GM12864 (cell line): ENCODE results near the gene ATP13A5.

ENCODE experiments used
- DNase-seq: peaks from one replicate; pipeline ENCODE4 v3.0.0-alpha.2; 2011; ENCODE audit warnings: low read depth
- H3K4me3 ChIP-seq: 2 replicates; pipeline ENCODE4 v1.5.1; 2011; ENCODE audit warnings: mild to moderate bottlenecking, low read depth, low read length, control low read depth
- TF ChIP-seq, protein P1 (sequence below): IDR thresholded peaks from 2 replicates; pipeline ENCODE4 v1.5.1; 2011; ENCODE audit warnings: low read depth, mild to moderate bottlenecking, moderate library complexity, low read length, control low read depth, inconsistent platforms; ENCODE audit errors: missing control alignments

ATP13A5 gene

DNA sequence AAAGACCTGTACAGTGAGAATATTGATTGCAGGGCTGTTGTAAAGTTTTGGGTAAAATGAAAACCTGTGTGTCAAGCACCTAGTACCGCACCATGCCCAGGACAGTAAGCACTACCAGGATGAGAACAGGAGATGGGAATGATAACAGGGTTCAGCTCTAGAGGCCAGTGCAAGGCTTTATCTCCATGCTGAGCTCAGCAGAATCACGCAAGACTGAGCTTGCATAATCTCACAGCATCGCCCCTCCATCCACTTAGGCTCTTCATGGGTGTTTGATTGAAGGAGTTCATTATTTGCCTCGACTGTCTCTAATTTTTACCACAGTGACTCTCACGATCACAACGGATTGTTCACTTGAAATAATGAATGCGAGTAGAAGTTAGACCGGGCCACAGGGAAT is 2.9 kb downstream of the ATP13A5 start:
- no peak overlapping the region for H3K4me3 ChIP-seq
- no peak for DNase-seq
- TF ChIP-seq, protein P1, sequence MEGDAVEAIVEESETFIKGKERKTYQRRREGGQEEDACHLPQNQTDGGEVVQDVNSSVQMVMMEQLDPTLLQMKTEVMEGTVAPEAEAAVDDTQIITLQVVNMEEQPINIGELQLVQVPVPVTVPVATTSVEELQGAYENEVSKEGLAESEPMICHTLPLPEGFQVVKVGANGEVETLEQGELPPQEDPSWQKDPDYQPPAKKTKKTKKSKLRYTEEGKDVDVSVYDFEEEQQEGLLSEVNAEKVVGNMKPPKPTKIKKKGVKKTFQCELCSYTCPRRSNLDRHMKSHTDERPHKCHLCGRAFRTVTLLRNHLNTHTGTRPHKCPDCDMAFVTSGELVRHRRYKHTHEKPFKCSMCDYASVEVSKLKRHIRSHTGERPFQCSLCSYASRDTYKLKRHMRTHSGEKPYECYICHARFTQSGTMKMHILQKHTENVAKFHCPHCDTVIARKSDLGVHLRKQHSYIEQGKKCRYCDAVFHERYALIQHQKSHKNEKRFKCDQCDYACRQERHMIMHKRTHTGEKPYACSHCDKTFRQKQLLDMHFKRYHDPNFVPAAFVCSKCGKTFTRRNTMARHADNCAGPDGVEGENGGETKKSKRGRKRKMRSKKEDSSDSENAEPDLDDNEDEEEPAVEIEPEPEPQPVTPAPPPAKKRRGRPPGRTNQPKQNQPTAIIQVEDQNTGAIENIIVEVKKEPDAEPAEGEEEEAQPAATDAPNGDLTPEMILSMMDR = no peak

DNA sequence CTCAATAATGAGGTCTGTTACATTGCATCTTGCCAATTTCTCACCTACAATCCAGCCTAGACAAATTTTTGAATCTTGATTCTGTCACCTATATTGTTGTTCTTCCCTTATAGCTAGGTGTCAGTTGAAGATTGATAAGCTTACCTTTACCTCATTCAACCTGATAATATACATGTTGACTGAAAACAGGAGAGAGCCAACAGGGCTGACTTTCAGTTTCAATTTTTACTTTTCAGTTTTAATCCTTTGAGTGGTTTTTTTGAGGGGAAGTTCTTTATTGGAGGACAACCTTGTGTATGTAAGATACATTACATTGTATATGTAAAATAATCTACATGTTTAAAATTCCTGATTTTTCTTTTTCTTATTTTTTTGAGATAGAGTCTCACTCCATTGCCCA is 5.8 kb downstream of the ATP13A5 start:
- TF ChIP-seq, protein P1 = no peak
- H3K4me3 ChIP-seq = no peak overlapping the region
- DNase-seq = no peak

DNA sequence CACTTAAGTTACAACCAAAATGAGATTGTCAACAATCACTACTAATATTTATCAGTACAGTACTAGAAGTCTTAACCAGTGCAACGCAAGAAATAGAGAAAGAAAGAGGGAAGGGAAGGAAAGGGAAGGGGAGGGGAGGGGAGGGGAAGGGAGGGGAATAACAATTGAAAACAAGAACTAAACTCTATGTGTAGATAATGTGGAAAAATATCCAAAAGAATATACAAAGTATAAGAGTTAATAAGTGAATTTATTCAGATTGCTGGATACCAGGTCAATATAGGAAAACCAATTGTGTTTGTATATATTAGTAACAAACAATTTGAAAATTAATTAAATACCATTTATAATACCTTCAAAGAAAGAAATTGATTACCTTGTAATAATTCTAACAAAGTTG is 10.7 kb downstream of the ATP13A5 start:
- H3K4me3 ChIP-seq = no peak overlapping the region
- DNase-seq = no peak
- TF ChIP-seq, protein P1 = no peak

DNA sequence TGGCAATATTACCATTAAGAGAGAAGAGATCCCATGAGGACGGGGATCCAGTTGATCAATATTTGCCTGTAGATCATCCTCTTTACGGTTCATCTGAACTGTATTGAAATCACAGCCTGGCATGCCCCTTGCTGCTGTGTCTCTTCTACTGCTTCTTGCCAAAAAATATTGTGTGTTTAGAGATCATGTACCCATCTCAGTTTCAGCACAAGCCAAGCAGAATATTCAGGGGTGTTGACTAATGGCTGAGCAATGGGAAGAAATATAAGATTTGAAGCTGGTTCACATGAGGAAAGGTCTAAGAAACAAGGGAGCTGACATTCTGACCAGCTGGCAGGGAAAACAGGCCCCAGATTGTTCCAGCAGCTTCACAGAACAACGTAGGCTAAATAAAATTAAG is 21.3 kb downstream of the ATP13A5 start:
- no peak overlapping the region for H3K4me3 ChIP-seq
- no peak for DNase-seq
- TF ChIP-seq, protein P1 = no peak

DNA sequence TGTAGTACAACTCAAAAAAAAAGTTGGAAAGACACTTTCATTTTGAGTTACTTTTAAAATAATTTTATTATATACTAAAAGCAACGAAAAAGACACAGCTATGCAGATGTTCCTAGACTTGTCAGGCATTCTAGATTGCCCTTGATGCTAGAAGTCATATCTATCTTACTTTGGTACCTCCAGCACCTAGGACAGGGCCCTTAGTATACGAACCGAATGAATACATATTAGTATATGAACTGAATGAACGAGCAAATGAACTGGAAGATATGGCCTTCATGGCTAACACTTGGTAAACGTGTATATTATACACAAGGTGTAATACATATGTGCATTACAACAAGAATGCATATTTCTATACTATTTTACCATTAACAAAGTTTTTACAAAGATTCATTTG is 24.1 kb downstream of the ATP13A5 start:
- no peak overlapping the region for H3K4me3 ChIP-seq
- TF ChIP-seq, protein P1 = no peak
- no peak for DNase-seq

DNA sequence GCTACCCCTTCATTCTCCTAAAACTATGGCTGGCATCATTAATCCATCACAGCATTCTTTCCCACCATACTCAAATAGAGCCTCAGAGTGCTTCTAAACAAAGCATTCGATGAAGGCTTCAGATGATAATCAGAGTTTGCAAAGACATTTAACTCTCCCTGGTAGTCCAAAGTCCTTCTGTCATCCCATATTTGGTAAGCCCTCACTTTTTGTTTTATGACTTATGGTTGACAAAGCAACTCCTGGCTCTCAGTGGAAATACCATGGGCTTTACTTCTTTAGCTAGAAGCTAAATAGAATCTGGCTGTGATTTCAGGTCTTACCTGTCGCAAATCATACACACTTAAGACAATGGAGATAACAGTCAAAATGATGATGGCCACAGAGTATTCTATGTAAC is 27.8 kb downstream of the ATP13A5 start:
- DNase-seq = no peak
- H3K4me3 ChIP-seq = no peak overlapping the region
- TF ChIP-seq, protein P1 = no peak

DNA sequence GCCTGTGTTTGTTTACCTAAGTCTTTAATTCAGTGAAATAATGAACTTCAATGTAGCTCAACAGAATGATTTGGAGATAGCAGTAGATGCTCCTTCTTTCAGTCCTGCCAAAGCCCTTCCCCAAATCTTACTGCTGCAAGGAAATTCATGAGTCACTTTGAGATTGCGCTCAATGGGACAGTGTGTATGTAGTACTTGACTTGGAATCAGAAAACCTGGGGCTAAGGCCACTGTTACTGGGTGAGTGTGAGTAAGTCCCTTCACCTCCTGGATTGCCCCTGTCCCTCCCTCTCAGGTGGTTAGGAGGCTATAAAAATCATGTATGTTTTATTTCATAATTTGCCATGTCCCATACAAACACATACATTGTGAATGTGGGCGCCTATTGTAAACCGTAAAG is 29.9 kb downstream of the ATP13A5 start:
- H3K4me3 ChIP-seq = no peak overlapping the region
- DNase-seq = no peak
- TF ChIP-seq, protein P1 = no peak
